Liver (tissue), 9 donors: ENCODE data around the gene PRR20G. TPM values are rescaled to one million over a fixed set of nuclear protein-coding genes. Genes with fewer than 3 reads are reported as not detected.

ENCODE experiments used
- DNase-seq: peaks from one replicate; pipeline ENCODE4 v3.0.0-alpha.2; 2017; ENCODE audit warnings: low spot score
- H3K27ac ChIP-seq, 2 donors: one replicate each; pipeline ENCODE4 v1.7.0; 2013; ENCODE audit warnings: inconsistent platforms in 2 of 2, low read length in 2 of 2, control low read depth in 1 of 2, low read depth in 1 of 2, mild to moderate bottlenecking in 1 of 2
- H3K27me3 ChIP-seq, 4 donors: one replicate each; pipeline versions ENCODE4 v1.6.1 to v1.7.0; 2013; ENCODE audit warnings: low read length in 3 of 4, inconsistent platforms in 1 of 4, mild to moderate bottlenecking in 1 of 4, moderate library complexity in 1 of 4; ENCODE audit not compliant: control insufficient read depth in 4 of 4, insufficient read depth in 4 of 4
- H3K36me3 ChIP-seq, 4 donors: one replicate each; pipeline versions ENCODE4 v1.6.1 to v1.7.0; 2013; ENCODE audit warnings: low read length in 3 of 4, mild to moderate bottlenecking in 3 of 4, low read depth in 1 of 4, moderate library complexity in 1 of 4; ENCODE audit not compliant: control insufficient read depth in 4 of 4, insufficient read depth in 3 of 4
- H3K4me1 ChIP-seq, 4 donors: one replicate each; pipeline versions ENCODE4 v1.6.1 to v1.7.0; 2013; ENCODE audit warnings: low read length in 3 of 4, mild to moderate bottlenecking in 3 of 4, moderate library complexity in 1 of 4; ENCODE audit not compliant: control insufficient read depth in 4 of 4, insufficient read depth in 4 of 4
- H3K4me3 ChIP-seq, 3 donors: one replicate each; pipeline versions ENCODE4 v1.6.1 to v1.7.0; 2013; ENCODE audit warnings: low read length in 3 of 3, control low read depth in 1 of 3, low read depth in 1 of 3, mild to moderate bottlenecking in 1 of 3
- H3K9ac ChIP-seq, 2 donors: one replicate each; pipeline ENCODE4 v1.7.0; 2013; ENCODE audit warnings: low read length in 2 of 2, mild to moderate bottlenecking in 2 of 2, moderate library complexity in 2 of 2, control low read depth in 1 of 2, low read depth in 1 of 2
- H3K9me3 ChIP-seq, 4 donors: one replicate each; pipeline versions ENCODE4 v1.6.1 to v1.7.0; 2013; ENCODE audit warnings: low read length in 3 of 4; ENCODE audit not compliant: control insufficient read depth in 4 of 4
- FOXA1 ChIP-seq: IDR thresholded peaks from 2 replicates; pipeline ENCODE4 v1.6.1; 2016; ENCODE audit warnings: antibody characterized with exemption
- GABPA ChIP-seq, 2 donors: IDR thresholded peaks in 1 of 2; conservative IDR thresholded peaks in 1 of 2; 2 replicates each; pipeline ENCODE4 v1.6.1; 2016; ENCODE audit warnings: antibody characterized with exemption in 2 of 2, mild to moderate bottlenecking in 1 of 2, moderate library complexity in 1 of 2
- HNF4A ChIP-seq, 2 donors: conservative IDR thresholded peaks; 2 replicates each; pipeline ENCODE4 v1.6.1; 2016; ENCODE audit warnings: antibody characterized with exemption in 2 of 2, mild to moderate bottlenecking in 2 of 2
- HNF4G ChIP-seq: IDR thresholded peaks from 2 replicates; pipeline ENCODE4 v1.6.1; 2016; ENCODE audit warnings: antibody characterized with exemption
- JUND ChIP-seq, 2 donors: IDR thresholded peaks; 2 replicates each; pipeline ENCODE4 v1.6.1; 2016; ENCODE audit warnings: antibody characterized with exemption in 2 of 2
- NR2F2 ChIP-seq: IDR thresholded peaks from 2 replicates; pipeline ENCODE4 v1.6.1; 2016; ENCODE audit warnings: antibody characterized with exemption
- RAD21 ChIP-seq, 2 donors: IDR thresholded peaks; 2 replicates each; pipeline ENCODE4 v1.6.1; 2016; ENCODE audit warnings: antibody characterized with exemption in 2 of 2, mild to moderate bottlenecking in 2 of 2
- RXRA ChIP-seq, 2 donors: IDR thresholded peaks; 2 replicates each; pipeline ENCODE4 v1.6.1; 2017 to 2018; ENCODE audit warnings: antibody characterized with exemption in 2 of 2, mild to moderate bottlenecking in 1 of 2
- SP1 ChIP-seq: IDR thresholded peaks from 2 replicates; pipeline ENCODE4 v1.6.1; 2018; ENCODE audit warnings: antibody characterized with exemption, mild to moderate bottlenecking
- TAF1 ChIP-seq: conservative IDR thresholded peaks from 2 replicates; pipeline ENCODE4 v1.6.1; 2016; ENCODE audit warnings: antibody characterized with exemption, mild to moderate bottlenecking
- YY1 ChIP-seq: IDR thresholded peaks from 2 replicates; pipeline ENCODE4 v1.6.1; 2016; ENCODE audit warnings: antibody characterized with exemption, mild to moderate bottlenecking
- WGBS: extraction: QIAGEN DNeasy Blood & Tissue Kit; methylation state at CpG from one replicate; pipeline ENCODE4 v1.1.7; 2013; 5-methylcytosine and 5-hydroxymethylcytosine counted together
- polyA plus RNA-seq, 2 donors: library from polyadenylated mRNA; stranded (reverse) in 1 of 2; unstranded in 1 of 2; fragments of 200-250 nt in 1 of 2; fragments of >200 nt in 1 of 2; fragmentation: Nextera tagmentation in 1 of 2; extraction: Ambion mirVana in 1 of 2; gene quantifications; one replicate each; pipeline versions ENCODE4 v1.2.1 to v1.2.3, GENCODE V29; 2013 to 2015
- total RNA-seq, 2 donors: library from RNA; depleted of rRNA; stranded (reverse); fragments of >200 nt; gene quantifications; one replicate each; pipeline ENCODE4 v1.2.3, GENCODE V29; 2014
- TF ChIP-seq, protein P1 (sequence below): IDR thresholded peaks from 2 replicates; pipeline ENCODE4 v1.6.1; 2016; ENCODE audit warnings: antibody characterized with exemption, mild to moderate bottlenecking
- TF ChIP-seq, protein P2 (sequence below): fragments of 150-350 bp; IDR thresholded peaks from 2 replicates; pipeline ENCODE4 v1.5.1; 2017; ENCODE audit warnings: improper control_type of control experiment, low read depth, low read length; ENCODE audit not compliant: missing input control
- TF ChIP-seq, protein P3 (sequence below): IDR thresholded peaks from 2 replicates; pipeline ENCODE4 v1.6.1; 2016; ENCODE audit warnings: antibody characterized with exemption
- donor health status: healthy.
- donor health status: healthy.
- donor health status: healthy.
- donor health status: healthy.
- donor health status: healthy.

Gene PRR20G
- total and polyA plus RNA-seq, 4 donors = not detected

GRCh38 chr3:127256138-127256537 is 31.7 kb downstream of the PRR20G start:
- Histone ChIP-seq H3K27ac (no peak overlapping the region), H3K9me3 (no peaks in the 10 kb centered on the region), H3K36me3 (no peaks in the 10 kb centered on the region), H3K4me3 (no peak overlapping the region), H3K4me1 (no peaks in the 10 kb centered on the region), H3K9ac (no peak overlapping the region), H3K27me3 (peaks cover 0 to 2% (median 0%) of the 10 kb centered on the region in 4 donors)
- DNase-seq = no peak
- 80% methylated on average over 5 of the region's 5 CpGs for WGBS
- TF ChIP-seq YY1 = no peak
- TF ChIP-seq HNF4G = no peak
- no peak for TF ChIP-seq HNF4A (conservative IDR thresholded peaks at IDR 0.05)
- TF ChIP-seq, protein P1, sequence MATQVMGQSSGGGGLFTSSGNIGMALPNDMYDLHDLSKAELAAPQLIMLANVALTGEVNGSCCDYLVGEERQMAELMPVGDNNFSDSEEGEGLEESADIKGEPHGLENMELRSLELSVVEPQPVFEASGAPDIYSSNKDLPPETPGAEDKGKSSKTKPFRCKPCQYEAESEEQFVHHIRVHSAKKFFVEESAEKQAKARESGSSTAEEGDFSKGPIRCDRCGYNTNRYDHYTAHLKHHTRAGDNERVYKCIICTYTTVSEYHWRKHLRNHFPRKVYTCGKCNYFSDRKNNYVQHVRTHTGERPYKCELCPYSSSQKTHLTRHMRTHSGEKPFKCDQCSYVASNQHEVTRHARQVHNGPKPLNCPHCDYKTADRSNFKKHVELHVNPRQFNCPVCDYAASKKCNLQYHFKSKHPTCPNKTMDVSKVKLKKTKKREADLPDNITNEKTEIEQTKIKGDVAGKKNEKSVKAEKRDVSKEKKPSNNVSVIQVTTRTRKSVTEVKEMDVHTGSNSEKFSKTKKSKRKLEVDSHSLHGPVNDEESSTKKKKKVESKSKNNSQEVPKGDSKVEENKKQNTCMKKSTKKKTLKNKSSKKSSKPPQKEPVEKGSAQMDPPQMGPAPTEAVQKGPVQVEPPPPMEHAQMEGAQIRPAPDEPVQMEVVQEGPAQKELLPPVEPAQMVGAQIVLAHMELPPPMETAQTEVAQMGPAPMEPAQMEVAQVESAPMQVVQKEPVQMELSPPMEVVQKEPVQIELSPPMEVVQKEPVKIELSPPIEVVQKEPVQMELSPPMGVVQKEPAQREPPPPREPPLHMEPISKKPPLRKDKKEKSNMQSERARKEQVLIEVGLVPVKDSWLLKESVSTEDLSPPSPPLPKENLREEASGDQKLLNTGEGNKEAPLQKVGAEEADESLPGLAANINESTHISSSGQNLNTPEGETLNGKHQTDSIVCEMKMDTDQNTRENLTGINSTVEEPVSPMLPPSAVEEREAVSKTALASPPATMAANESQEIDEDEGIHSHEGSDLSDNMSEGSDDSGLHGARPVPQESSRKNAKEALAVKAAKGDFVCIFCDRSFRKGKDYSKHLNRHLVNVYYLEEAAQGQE = no peak
- TF ChIP-seq JUND (IDR thresholded peaks at IDR 0.05) = no peak
- no peak for TF ChIP-seq NR2F2
- TF ChIP-seq FOXA1 = no peak
- no peak for TF ChIP-seq RXRA (IDR thresholded peaks at IDR 0.05)
- TF ChIP-seq RAD21 (IDR thresholded peaks at IDR 0.05) = no peak
- TF ChIP-seq SP1 = no peak

GRCh38 chr3:127255516-127255915 is 32.3 kb downstream of the PRR20G start:
- DNase-seq = no peak

DNA sequence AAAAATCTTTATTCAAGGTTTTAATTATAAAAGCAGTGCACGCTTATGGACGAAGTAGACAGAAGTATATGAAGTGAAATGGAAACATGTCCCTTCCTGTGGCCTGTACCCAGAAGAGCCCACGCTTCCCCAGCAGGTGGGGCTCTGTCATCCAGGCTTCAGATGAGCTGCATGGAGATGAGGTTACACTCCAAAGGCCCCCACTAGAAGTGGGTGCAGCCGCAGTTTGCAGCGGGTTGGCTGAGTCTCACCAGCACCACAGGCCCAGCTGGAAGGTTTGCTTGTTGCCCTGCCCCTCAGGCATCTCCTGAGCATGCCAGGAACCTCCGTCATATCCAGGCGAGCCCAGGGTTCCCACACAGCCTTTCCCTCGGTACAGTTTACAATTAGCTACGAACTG is 33.1 kb downstream of the PRR20G start:
- TF ChIP-seq GABPA (IDR thresholded peaks at IDR 0.05 in 1 of 2, conservative IDR thresholded peaks at IDR 0.05 in 1 of 2) (no peak), HNF4A (conservative IDR thresholded peaks at IDR 0.05) (no peak), RAD21 (IDR thresholded peaks at IDR 0.05) (peak in 1 of 2 donors; percentile 41)
- TF ChIP-seq, protein P2, sequence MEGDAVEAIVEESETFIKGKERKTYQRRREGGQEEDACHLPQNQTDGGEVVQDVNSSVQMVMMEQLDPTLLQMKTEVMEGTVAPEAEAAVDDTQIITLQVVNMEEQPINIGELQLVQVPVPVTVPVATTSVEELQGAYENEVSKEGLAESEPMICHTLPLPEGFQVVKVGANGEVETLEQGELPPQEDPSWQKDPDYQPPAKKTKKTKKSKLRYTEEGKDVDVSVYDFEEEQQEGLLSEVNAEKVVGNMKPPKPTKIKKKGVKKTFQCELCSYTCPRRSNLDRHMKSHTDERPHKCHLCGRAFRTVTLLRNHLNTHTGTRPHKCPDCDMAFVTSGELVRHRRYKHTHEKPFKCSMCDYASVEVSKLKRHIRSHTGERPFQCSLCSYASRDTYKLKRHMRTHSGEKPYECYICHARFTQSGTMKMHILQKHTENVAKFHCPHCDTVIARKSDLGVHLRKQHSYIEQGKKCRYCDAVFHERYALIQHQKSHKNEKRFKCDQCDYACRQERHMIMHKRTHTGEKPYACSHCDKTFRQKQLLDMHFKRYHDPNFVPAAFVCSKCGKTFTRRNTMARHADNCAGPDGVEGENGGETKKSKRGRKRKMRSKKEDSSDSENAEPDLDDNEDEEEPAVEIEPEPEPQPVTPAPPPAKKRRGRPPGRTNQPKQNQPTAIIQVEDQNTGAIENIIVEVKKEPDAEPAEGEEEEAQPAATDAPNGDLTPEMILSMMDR = peak; percentile 19
- Histone ChIP-seq H3K9me3 (no peaks in the 10 kb centered on the region), H3K27ac (no peak overlapping the region), H3K9ac (no peak overlapping the region), H3K4me3 (no peak overlapping the region), H3K27me3 (peaks cover 0 to 2% (median 0%) of the 10 kb centered on the region in 4 donors), H3K36me3 (no peaks in the 10 kb centered on the region), H3K4me1 (no peaks in the 10 kb centered on the region)
- WGBS = 77% methylated on average over 9 of the region's 9 CpGs
- no peak for DNase-seq

More at GRCh38 chr3:127255516-127255915, 32.3 kb downstream of the PRR20G start:
- no peaks in the 10 kb centered on the region for H3K4me1 ChIP-seq
- no peaks in the 10 kb centered on the region for H3K36me3 ChIP-seq
- no peak overlapping the region for H3K9ac ChIP-seq
- peaks cover 0 to 2% (median 0%) of the 10 kb centered on the region in 4 donors for H3K27me3 ChIP-seq
- no peaks in the 10 kb centered on the region for H3K9me3 ChIP-seq
- H3K27ac ChIP-seq = no peak overlapping the region
- 81% methylated on average over 4 of the region's 4 CpGs for WGBS
- H3K4me3 ChIP-seq = no peak overlapping the region
- TF ChIP-seq TAF1 = no peak
- TF ChIP-seq, protein P3, sequence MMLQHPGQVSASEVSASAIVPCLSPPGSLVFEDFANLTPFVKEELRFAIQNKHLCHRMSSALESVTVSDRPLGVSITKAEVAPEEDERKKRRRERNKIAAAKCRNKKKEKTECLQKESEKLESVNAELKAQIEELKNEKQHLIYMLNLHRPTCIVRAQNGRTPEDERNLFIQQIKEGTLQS = no peak
